ENCODE results near the gene CFD.

Gene CFD

GRCh38 chr19:906480-906879, 47.0 kb downstream of the CFD start:
- no peak for DNase-seq (ENCODE audit: low read depth)

- peak; percentile 94 for DNase-seq (ENCODE audit: low read depth)
These were observed 47.9 kb downstream of the CFD start for GRCh38 chr19:907183-907853.

- no peak for DNase-seq (ENCODE audit: low read depth)
These were observed 52.0 kb downstream of the CFD start for GRCh38 chr19:911197-912033.

- no peak for DNase-seq (ENCODE audit: low read depth)
These were observed 53.0 kb downstream of the CFD start for GRCh38 chr19:912181-913079.

All from CMK (cell line).